Neural crest cell (in vitro differentiated cells): ENCODE results near the gene EME2. TPM values are rescaled to one million over a fixed set of nuclear protein-coding genes. Genes with fewer than 3 reads are reported as not detected.
A peak's percentile ranks its signal among the peaks of the same experiment; 100 is the strongest.

ENCODE experiments used
- DNase-seq: peaks from one replicate; pipeline ENCODE4 v3.0.0; 2021; ENCODE audit warnings: low read depth, mixed read lengths, low spot score
- H3K27ac Mint-ChIP-seq: one replicate; pipeline ENCODE4 v1.8.0; 2021; ENCODE audit warnings: mild to moderate bottlenecking, mixed read lengths; ENCODE audit not compliant: unreplicated experiment
- H3K27me3 Mint-ChIP-seq: 2 replicates; pipeline ENCODE4 v1.8.0; 2021; ENCODE audit warnings: low read depth, mild to moderate bottlenecking, mixed read lengths
- H3K36me3 Mint-ChIP-seq: 2 replicates; pipeline ENCODE4 v1.8.0; 2021; ENCODE audit warnings: low read depth, mild to moderate bottlenecking, mixed read lengths
- H3K4me1 Mint-ChIP-seq: 2 replicates; pipeline ENCODE4 v1.8.0; 2021; ENCODE audit warnings: mixed read lengths
- H3K4me3 Mint-ChIP-seq: one replicate; pipeline ENCODE4 v1.8.0; 2021; ENCODE audit warnings: mild to moderate bottlenecking, mixed read lengths
- H3K9me3 Mint-ChIP-seq: 2 replicates; pipeline ENCODE4 v1.8.0; 2021; ENCODE audit warnings: mixed read lengths
- CTCF ChIP-seq: fragments of 200-600 bp; sonication (generic); conservative IDR thresholded peaks from 2 replicates; pipeline ENCODE4 v1.5.0; 2021; ENCODE audit warnings: antibody characterized with exemption, mild to moderate bottlenecking
- total RNA-seq: library from RNA; stranded (reverse); gene quantifications from 2 replicates; pipeline ENCODE4 v1.2.1, GENCODE V29; 2021

Gene EME2
- total RNA-seq, 1 donor from 2014 or later: 36.5 TPM

DNA sequence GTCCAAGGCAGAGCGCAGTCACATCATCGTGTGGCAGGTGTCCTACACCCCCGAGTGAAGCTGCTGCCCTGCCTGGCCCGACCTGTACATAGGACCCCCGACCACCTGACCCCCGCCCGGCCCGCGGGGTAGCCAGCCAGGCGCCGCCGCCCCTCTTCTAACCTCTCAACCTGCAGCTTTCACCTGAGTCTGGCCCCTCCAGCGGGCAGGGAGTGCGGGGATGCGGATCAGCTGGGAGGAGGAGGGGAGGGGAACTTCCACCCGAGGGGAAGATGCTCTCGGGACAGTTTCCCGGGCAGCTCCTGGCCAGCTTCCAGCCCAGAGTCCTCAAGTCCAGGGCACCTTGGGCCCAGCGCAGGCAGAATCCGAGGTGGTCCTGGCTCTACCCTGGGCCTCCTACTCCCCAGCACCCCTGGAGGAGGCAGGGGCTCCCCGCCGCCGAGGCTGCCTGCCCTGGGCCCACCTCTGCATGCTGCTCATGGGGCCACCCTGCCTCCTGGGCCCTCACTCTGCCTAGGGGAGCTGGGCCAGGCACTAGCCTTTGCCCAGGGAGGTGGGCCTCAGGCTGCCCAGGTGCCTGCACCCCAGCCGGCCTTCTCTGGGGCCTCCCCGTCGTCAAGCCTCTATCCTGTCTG is 3.7 kb upstream of the EME2 start:
- no peaks in the 10 kb centered on the region for H3K9me3 Mint-ChIP-seq
- peaks cover 6% of the 10 kb centered on the region for H3K36me3 Mint-ChIP-seq
- H3K27ac Mint-ChIP-seq: no peak overlapping the region
- DNase-seq: no peak
- peaks cover 6% of the 10 kb centered on the region for H3K27me3 Mint-ChIP-seq
- no peak for TF ChIP-seq CTCF
- H3K4me3 Mint-ChIP-seq: peak overlapping the region; percentile 85
- peaks cover 8% of the 10 kb centered on the region for H3K4me1 Mint-ChIP-seq

GRCh38 chr16:1769402-1770300 is 3.0 kb upstream of the EME2 start:
- peaks cover 8% of the 10 kb centered on the region for H3K4me1 Mint-ChIP-seq
- TF ChIP-seq CTCF: no peak
- no peak overlapping the region for H3K27ac Mint-ChIP-seq
- H3K4me3 Mint-ChIP-seq: peak overlapping the region; percentile 85
- DNase-seq: no peak
- no peaks in the 10 kb centered on the region for H3K9me3 Mint-ChIP-seq
- peaks cover 6% of the 10 kb centered on the region for H3K36me3 Mint-ChIP-seq
- peaks cover 6% of the 10 kb centered on the region for H3K27me3 Mint-ChIP-seq

GRCh38 chr16:1770328-1771187 is 2.1 kb upstream of the EME2 start:
- Mint-ChIP-seq H3K9me3 (no peaks in the 10 kb centered on the region), H3K4me3 (peak overlapping the region; percentile 85), H3K4me1 (peaks cover 8% of the 10 kb centered on the region), H3K36me3 (peaks cover 6% of the 10 kb centered on the region), H3K27ac (peak overlapping the region; percentile 83), H3K27me3 (peaks cover 6% of the 10 kb centered on the region)
- TF ChIP-seq CTCF: no peak
- DNase-seq: no peak

- H3K27me3 Mint-ChIP-seq: peaks cover 6% of the 10 kb centered on the region
- peaks cover 8% of the 10 kb centered on the region for H3K4me1 Mint-ChIP-seq
- peak within 1 kb of the TSS; percentile 98 for H3K27ac Mint-ChIP-seq
- peaks cover 6% of the 10 kb centered on the region for H3K36me3 Mint-ChIP-seq
- peak; percentile 60 for DNase-seq
- TF ChIP-seq CTCF: no peak
- H3K9me3 Mint-ChIP-seq: no peaks in the 10 kb centered on the region
- peak within 1 kb of the TSS; percentile 99 for H3K4me3 Mint-ChIP-seq
These were observed 1.3 kb upstream of the EME2 start, which contains the start of gene NME3 for GRCh38 chr16:1771188-1771863. NME3 (minus strand) TSS chr16:1771543; CDS start chr16:1771534, 9 bp downstream.
